HUES64 (cell line): ENCODE measurements around the gene CAMK1D.

Source experiments
- H3K27ac ChIP-seq: 2 replicates; pipeline ENCODE4 v1.7.0; 2013; ENCODE audit warnings: low read depth, low read length, inconsistent platforms
- H3K27me3 ChIP-seq: 2 replicates; pipeline ENCODE4 v1.6.1; 2013; ENCODE audit warnings: mild to moderate bottlenecking, low read length; ENCODE audit not compliant: insufficient read depth
- H3K36me3 ChIP-seq: 2 replicates; pipeline ENCODE4 v1.6.1; 2013; ENCODE audit warnings: mild to moderate bottlenecking, low read length; ENCODE audit not compliant: insufficient read depth
- H3K4me1 ChIP-seq: 2 replicates; pipeline ENCODE4 v1.6.1; 2013; ENCODE audit warnings: mild to moderate bottlenecking, low read length, moderate library complexity; ENCODE audit not compliant: insufficient read depth
- H3K4me3 ChIP-seq: 2 replicates; pipeline ENCODE4 v1.5.1; 2013; ENCODE audit warnings: mild to moderate bottlenecking, low read length, moderate library complexity
- H3K9ac ChIP-seq: 2 replicates; pipeline ENCODE4 v1.6.1; 2013; ENCODE audit warnings: mild to moderate bottlenecking, low read depth, low read length
- H3K9me3 ChIP-seq: 2 replicates; pipeline ENCODE4 v1.6.1; 2013; ENCODE audit warnings: low read depth, low read length; ENCODE audit not compliant: insufficient read depth
- WGBS: fragments of 150-250, 120-280 bp; methylation state at CpG from one replicate; pipeline ENCODE4 v1.1.7; 2013; ENCODE audit warnings: missing lambda C conversion rate; 5-methylcytosine and 5-hydroxymethylcytosine counted together

The CAMK1D gene

GRCh38 chr10:12685261-12686058, 336.1 kb downstream of the CAMK1D start:
- Histone ChIP-seq H3K9me3 (no peaks in the 10 kb centered on the region), H3K4me3 (no peak overlapping the region), H3K9ac (no peak overlapping the region), H3K27me3 (no peaks in the 10 kb centered on the region), H3K27ac (no peak overlapping the region), H3K36me3 (no peaks in the 10 kb centered on the region), H3K4me1 (no peaks in the 10 kb centered on the region)
- 79% methylated on average over 11 of the region's 11 CpGs for WGBS

DNA sequence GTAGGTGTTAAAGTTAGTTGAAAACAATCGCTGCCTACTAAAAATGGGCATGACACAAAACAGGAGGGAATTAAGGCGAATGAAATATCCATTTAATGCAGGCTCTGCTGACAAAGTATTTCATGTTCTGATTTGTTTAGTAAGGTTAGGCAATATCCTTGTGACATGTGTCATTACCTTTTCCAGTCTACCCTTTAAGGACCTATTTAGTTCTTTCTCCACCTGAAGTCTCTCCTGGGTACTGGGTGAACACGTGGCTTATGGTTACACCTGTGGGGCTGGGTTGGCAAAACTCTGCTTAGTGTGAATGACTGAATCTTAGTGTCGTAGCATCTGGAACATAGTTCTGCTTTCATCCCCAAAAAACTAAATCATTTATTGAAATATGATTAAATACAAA, 338.6 kb downstream of the CAMK1D start:
- H3K4me1 ChIP-seq: no peaks in the 10 kb centered on the region
- no peaks in the 10 kb centered on the region for H3K36me3 ChIP-seq
- no peak overlapping the region for H3K27ac ChIP-seq
- H3K4me3 ChIP-seq: no peak overlapping the region
- no peaks in the 10 kb centered on the region for H3K9me3 ChIP-seq
- no peaks in the 10 kb centered on the region for H3K27me3 ChIP-seq
- H3K9ac ChIP-seq: no peak overlapping the region
- 95% methylated on average over 3 of the region's 4 CpGs for WGBS

- WGBS: 96% methylated on average over 6 of the region's 6 CpGs
These were observed 340.5 kb downstream of the CAMK1D start for GRCh38 chr10:12689893-12690292.

GRCh38 chr10:12690525-12691126, 341.3 kb downstream of the CAMK1D start:
- Histone ChIP-seq H3K27me3 (no peaks in the 10 kb centered on the region), H3K27ac (no peak overlapping the region)
- WGBS: 69% methylated on average over 10 of the region's 10 CpGs

More at GRCh38 chr10:12689893-12690292, 340.5 kb downstream of the CAMK1D start:
- Histone ChIP-seq H3K4me1 (no peaks in the 10 kb centered on the region), H3K27me3 (no peaks in the 10 kb centered on the region), H3K9ac (no peak overlapping the region), H3K4me3 (no peak overlapping the region), H3K9me3 (no peaks in the 10 kb centered on the region), H3K36me3 (no peaks in the 10 kb centered on the region), H3K27ac (no peak overlapping the region)

DNA sequence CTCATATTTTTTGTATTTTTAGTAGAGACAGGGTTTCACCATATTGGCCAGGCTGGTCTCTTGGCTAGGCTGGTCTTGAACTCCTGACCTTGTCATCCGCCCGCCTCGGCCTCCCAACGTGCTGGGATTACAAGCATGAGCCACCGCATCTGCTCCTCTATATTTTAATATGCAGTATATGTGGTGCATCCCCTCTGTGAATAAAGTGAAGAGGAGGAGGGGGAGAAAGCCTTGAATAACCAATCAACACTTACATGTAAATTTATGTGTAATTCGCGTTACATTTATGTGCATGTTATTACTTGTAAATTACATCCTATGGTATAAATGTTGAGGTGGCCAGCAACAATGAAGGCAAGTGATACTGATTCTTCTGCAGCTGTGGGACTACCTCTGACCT, 342.2 kb downstream of the CAMK1D start:
- no peak overlapping the region for H3K27ac ChIP-seq
- no peaks in the 10 kb centered on the region for H3K4me1 ChIP-seq
- H3K27me3 ChIP-seq: no peaks in the 10 kb centered on the region
- no peaks in the 10 kb centered on the region for H3K9me3 ChIP-seq
- H3K9ac ChIP-seq: no peak overlapping the region
- WGBS: 96% methylated on average over 5 of the region's 7 CpGs
- no peaks in the 10 kb centered on the region for H3K36me3 ChIP-seq
- no peak overlapping the region for H3K4me3 ChIP-seq

More at GRCh38 chr10:12690525-12691126, 341.3 kb downstream of the CAMK1D start:
- Histone ChIP-seq H3K4me3 (no peak overlapping the region), H3K9ac (no peak overlapping the region), H3K9me3 (no peaks in the 10 kb centered on the region), H3K4me1 (no peaks in the 10 kb centered on the region), H3K36me3 (no peaks in the 10 kb centered on the region)

- Histone ChIP-seq H3K36me3 (no peaks in the 10 kb centered on the region), H3K4me3 (no peak overlapping the region), H3K27ac (no peak overlapping the region), H3K4me1 (no peaks in the 10 kb centered on the region), H3K27me3 (no peaks in the 10 kb centered on the region), H3K9ac (no peak overlapping the region), H3K9me3 (no peaks in the 10 kb centered on the region)
- 95% methylated on average over 9 of the region's 9 CpGs for WGBS
These were observed 348.4 kb downstream of the CAMK1D start for GRCh38 chr10:12697764-12698163.

DNA sequence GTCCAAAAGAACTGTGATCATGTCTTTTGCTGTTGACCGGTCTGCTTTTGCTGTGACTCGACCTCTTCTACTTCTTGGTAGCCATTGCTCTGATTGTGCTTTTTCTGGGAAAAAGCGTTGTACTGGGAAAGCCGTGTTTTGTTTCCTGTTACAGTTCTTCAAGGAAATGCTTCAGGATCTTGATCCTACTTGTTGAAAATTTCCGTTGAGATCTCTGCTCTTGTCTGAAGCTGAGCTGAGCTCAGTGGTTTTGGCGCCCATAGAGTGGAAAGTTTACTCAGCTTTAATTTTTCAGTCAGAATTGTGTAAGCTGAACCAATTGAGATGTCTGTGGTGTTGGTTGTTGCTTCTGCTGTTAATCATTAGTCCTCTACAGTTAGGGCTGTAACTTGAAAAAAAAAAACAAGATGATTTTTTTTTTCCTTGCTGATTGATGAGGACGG, 349.9 kb downstream of the CAMK1D start:
- Histone ChIP-seq H3K27ac (no peak overlapping the region), H3K9ac (no peak overlapping the region), H3K4me1 (no peaks in the 10 kb centered on the region), H3K27me3 (no peaks in the 10 kb centered on the region), H3K4me3 (no peak overlapping the region), H3K9me3 (no peaks in the 10 kb centered on the region), H3K36me3 (no peaks in the 10 kb centered on the region)
- 96% methylated on average over 7 of the region's 7 CpGs for WGBS

DNA sequence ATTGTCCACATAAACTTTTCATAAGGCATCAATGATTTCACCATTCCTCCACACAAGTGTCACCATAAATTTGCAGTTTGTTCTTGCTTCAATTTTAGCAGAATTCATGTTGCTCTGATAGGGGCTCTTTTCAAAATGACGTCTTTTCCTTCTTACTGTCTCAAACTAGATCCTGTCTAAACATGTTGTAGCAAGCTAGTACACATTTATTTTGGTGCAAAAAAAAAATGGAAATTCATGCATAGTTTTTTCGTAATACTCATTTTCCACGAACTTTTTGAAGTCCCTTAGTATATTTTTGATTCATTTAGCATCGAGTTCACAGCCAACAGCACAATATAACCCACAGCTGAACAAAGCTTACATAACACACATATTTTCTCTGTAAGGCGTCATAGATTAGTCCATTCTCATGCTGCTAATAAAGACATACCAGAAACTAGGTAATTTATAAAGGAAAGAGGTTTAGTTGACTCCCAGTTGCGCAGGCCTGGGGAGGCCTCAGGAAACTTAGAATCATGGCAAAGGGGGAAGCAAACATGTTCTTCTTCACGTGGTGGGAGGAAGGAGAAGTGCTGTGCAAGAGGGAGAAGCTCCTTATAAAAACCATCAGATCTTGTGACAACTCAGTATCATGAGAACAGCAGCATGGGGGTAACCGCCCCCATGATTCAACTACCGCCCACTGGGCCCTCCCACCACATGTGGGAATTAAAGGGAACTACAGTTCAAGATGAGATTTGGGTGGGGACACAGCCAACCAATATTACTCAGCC, 350.6 kb downstream of the CAMK1D start:
- no peaks in the 10 kb centered on the region for H3K27me3 ChIP-seq
- WGBS: 92% methylated on average over 8 of the region's 9 CpGs

DNA sequence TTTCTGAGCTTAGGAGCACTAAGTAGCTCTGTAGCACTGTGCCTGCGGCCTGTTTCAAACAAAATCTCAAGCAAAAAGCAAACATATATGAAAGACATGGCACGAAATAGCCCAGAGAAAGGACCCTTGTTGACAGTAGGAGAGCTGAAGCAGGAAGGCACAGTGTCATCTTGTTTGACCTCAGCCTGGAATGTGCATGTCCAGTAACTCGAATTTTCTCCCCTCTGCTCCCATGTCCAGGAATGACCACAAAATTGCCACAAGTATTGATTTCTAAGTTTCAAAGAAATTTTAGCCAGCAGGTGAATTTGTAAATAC, 351.2 kb downstream of the CAMK1D start:
- 93% methylated on average over 3 of the region's 3 CpGs for WGBS
- no peaks in the 10 kb centered on the region for H3K4me1 ChIP-seq
- H3K27me3 ChIP-seq: no peaks in the 10 kb centered on the region
- H3K9ac ChIP-seq: no peak overlapping the region
- H3K27ac ChIP-seq: no peak overlapping the region
- H3K36me3 ChIP-seq: no peaks in the 10 kb centered on the region
- no peaks in the 10 kb centered on the region for H3K9me3 ChIP-seq
- no peak overlapping the region for H3K4me3 ChIP-seq

More for the DNA sequence above, 350.6 kb downstream of the CAMK1D start:
- Histone ChIP-seq H3K4me3 (no peak overlapping the region), H3K27ac (no peak overlapping the region), H3K9me3 (no peaks in the 10 kb centered on the region), H3K9ac (no peak overlapping the region), H3K4me1 (no peaks in the 10 kb centered on the region), H3K36me3 (no peaks in the 10 kb centered on the region)

DNA sequence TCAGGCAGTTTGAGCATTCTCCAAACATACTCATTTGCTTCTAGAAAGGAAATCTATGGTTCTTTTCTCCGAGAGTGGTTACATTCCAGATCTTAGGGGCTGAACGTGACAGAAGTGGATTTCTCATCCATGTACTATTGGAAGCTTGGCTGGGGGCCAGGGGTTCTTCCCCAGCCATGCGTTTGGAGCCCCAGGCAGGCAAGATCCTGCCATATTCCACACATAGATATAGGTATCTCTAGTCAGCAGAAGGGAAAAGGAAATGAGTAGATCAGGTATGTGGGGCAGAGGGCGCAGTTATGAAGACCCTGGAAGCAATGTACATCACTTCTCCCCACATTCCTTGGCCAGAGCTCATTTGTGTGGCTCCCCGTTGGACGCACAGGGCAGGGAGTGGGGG, 352.3 kb downstream of the CAMK1D start:
- Histone ChIP-seq H3K9ac (no peak overlapping the region), H3K27ac (no peak overlapping the region), H3K36me3 (no peaks in the 10 kb centered on the region), H3K9me3 (no peaks in the 10 kb centered on the region), H3K27me3 (no peaks in the 10 kb centered on the region), H3K4me3 (no peak overlapping the region), H3K4me1 (peaks cover 1% of the 10 kb centered on the region; the same call in 1 of the 2 replicates)
- 77% methylated on average over 6 of the region's 6 CpGs for WGBS

- no peaks in the 10 kb centered on the region for H3K27me3 ChIP-seq
- WGBS: 95% methylated on average over 9 of the region's 9 CpGs
- H3K27ac ChIP-seq: no peak overlapping the region
- H3K4me1 ChIP-seq: peaks cover 7% of the 10 kb centered on the region
- no peak overlapping the region for H3K4me3 ChIP-seq
- no peak overlapping the region for H3K9ac ChIP-seq
- H3K36me3 ChIP-seq: no peaks in the 10 kb centered on the region
- H3K9me3 ChIP-seq: no peaks in the 10 kb centered on the region
These were observed 352.9 kb downstream of the CAMK1D start for GRCh38 chr10:12702215-12702770.
